Effector CD8-positive, alpha-beta T cell (primary cell): ENCODE measurements around the gene SNX11.

Experiments used
- DNase-seq: peaks from one replicate; lab custom pipeline; 2025; lab: John Stamatoyannopoulos, UW

SNX11 gene

DNA sequence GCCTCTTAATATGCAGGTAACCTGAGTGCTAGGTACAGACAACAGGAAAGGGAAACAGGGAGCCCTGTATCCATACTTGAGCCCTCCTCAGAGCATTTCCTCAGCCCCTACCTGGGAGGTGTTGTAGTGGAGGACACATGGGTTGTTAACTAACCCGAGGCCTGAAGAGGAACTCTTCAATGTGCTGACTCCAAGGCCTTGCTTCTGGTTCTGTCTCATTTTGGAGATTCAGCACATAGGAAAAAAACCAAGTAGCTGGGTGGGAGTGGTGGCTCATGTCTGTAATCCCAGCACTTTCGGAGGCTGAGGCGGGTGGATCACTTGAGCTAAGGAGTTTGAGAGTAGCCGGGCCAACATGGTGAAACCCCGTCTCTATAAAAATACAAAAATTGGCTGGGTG, 24.8 kb downstream of the SNX11 start:
- DNase-seq, result no peak

DNA sequence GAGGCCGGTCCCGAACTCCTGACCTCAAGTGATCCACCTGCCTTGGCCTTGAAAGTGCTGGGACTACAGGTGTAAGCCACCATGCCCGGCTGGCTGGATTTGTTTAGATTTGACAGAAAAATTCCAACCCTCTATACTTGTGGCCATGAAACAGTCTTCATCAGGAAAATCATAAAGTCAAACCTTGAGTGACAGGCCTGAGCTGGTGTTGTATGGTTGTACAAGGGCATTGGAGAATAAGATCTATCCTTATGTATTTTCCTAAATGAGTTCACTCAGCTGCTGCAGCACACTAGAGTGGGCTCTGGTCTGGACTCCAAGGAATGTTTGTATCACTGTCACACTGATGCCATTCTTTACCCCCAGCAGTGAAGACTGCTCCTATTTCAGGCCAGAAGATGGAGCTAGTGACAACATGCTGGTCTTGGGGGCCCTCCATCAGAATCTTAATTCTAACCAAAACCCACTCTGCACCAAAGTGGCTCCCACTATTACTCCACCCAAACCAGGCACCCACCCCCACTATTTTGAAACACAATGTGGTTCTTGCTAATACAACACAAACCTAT, 27.4 kb downstream of the SNX11 start:
- no peak for DNase-seq

DNA sequence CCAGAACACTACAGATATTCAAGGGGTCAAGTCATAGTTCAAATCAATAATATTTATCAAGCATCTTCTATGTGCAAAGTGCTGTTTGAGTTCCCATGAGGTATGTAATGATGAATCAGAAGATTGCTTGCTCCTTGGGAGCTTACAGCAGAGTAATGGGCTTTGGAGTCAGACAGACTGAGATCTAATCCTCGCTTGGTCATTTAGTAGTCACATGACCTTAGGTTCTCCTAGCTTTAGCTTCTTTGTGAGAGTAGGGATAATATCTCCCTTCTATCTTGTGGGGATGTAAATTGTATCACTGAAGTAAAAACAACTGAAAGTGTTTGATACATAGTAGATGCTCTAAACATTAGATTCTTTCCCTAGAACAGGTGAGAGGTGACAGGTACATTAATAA, 30.1 kb downstream of the SNX11 start:
- DNase-seq, result no peak

DNA sequence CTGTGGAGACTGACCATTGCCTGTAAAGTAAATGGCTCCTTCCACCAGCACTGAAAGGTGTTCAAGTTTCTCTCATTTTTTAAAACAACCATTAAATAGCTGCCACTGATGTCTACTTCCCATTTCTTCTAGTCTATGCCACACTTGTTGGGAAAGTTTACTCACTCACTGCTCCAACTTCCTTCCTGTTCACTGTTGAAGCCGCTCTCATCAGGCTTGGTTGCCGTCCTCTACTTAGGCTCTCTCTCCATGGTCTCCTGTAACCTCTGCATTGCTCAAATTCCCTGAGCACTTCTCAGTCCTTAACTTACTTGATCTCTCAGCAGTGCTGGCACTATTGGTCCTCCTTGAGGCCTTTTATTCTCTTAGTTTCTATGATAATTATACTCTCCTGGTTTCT, 32.4 kb downstream of the SNX11 start:
- DNase-seq, result no peak

DNA sequence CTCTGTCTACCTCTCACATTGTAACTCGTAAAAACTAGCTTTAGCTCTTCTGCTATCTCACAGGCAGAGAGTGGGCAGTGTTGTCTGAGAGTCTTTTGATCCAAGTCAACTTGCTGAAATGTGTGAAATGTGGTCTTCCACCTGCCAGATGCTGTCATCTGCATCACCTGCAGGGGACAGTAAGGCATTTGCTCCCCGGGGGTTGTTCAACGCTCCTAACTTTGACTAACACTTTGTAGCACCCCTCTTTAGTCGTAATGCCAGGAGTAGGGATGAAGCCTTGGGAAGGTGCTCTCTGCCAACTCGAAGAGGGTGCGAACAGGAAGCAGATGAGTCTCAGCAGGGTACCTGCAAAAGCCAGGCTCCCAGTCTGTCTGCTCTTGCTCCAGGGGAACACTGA, 36.1 kb downstream of the SNX11 start:
- no peak for DNase-seq

DNA sequence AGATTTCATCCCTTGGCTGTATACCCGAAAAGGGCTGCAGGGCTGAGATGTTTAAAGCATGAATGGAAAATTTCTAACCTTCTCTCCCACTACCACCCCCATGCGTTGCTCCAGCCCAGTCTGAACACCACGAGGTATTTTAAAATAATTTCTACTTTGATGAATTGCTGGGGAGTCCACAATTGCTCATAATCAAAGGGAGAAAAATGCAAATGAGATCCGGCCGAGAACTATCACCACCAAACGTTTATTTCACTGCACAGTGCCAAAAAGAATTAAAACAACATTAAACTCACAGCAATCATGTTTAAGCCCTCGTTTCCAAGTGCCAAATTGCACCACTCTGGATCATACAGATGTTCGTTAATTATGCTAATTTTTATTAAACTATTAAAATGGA, 36.7 kb downstream of the SNX11 start:
- no peak for DNase-seq

DNA sequence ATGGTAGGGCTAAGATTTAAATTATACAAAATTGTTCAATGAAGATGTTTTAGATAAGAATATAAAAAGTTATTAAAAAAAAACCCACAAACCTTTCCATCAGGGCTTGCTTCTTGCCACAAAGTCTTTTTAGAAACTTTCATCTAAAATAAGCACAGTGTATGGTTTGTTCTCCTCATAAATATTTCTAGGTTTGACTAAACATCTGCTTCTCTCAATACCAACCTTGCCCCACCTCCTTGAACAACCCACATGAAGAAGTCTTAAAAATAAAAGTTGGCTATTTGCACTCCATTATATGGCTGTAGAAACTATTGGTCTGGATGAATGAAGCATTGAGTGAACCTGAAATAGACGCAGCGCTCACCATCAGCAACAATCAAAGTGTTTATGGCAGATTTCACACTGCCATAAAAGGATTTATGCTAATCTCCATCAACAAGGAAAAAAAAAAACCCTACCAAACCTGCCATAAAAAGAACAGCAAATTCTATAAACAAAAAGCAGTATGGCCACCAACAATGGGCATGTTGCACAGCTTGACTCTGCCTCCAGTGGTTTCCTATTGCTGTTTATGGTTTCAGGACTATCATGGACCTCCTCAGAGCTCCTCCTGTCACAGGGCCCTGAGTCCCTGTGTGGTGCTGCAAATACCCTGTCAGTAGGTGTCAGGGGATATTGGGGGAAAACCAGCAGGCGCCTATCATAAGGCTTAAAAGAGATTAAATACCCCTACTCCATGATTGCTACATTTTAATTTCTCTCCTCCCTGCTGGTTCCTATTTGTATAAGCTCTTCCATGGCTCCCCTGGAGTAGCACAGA, 37.6 kb downstream of the SNX11 start:
- DNase-seq, result no peak

DNA sequence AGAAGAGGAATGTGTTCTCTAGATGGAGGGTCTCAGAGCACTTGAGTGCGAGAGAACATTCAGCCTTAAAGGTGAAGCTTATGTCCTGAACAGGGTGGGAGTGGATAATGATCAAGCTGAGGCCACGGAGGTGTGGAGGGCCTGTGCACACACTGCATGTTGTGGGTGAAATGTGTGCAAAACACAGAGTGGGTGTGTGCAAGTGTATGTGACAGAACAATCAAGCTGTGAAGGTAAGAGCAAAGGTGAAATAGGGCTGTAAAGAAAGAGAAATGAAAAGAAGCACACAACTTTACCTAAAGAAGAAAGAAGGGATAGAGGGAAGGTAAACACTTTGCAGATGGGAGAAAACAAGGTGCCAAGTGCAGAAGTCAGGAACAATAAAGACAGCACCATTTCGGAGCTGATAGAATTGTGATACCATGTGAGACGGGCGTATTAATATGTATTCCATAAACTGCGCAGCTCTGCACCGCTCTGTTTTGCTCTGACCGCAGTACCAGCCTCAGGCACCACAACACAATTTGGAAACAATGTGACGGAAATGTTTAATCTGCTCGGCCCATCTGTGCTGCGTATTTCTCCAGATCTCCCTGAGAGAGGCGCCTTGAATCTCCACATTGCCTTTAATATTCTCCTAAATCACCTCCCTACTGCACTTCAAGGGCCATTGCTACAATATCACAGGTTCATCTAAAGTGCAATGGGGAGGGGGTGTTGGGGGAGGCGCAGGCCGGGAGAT, 40.6 kb downstream of the SNX11 start:
- no peak for DNase-seq

DNA sequence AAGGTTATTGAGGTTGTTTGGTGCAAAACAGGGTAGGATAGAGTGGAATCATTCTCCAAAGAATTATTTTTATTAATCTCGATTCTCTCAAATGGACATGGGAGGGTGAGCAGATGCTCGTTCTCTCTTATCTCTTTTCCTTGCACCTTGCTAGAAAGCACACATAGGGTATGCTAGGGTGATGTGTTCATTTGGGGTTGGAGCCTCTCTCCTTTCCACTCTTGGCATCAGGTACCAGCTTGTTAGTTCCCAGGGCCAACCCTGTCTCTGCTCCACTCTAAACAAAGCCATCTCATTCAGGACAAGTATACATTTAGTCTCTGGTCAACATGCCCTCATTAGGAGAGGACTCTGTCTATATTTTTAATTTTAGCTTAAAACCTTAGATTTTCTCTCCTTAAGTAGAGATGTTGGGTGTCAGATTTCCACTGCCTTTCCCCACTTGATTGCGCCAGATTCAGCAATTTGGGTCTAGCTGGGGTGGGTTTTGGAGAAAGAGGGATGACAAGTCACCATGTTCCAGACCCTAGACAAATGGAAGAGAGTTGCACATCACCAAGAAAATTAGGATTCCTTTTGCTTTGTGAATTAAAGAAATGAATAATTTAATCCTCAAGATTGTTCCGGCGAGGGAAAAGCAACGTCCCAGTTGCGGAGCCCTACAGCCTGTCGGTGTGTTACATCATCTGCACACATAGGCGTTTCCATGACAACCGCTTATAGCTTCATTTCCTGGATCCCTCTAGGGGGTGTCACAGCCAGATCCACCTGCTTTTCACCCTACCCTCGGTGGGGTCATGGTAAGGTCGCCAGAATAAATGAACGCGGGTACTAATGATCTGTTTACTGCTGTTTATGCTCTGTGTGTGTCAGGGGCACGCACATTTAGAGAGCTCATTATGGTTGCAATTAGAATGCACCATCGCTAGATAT, 41.6 kb downstream of the SNX11 start:
- DNase-seq, result no peak

DNA sequence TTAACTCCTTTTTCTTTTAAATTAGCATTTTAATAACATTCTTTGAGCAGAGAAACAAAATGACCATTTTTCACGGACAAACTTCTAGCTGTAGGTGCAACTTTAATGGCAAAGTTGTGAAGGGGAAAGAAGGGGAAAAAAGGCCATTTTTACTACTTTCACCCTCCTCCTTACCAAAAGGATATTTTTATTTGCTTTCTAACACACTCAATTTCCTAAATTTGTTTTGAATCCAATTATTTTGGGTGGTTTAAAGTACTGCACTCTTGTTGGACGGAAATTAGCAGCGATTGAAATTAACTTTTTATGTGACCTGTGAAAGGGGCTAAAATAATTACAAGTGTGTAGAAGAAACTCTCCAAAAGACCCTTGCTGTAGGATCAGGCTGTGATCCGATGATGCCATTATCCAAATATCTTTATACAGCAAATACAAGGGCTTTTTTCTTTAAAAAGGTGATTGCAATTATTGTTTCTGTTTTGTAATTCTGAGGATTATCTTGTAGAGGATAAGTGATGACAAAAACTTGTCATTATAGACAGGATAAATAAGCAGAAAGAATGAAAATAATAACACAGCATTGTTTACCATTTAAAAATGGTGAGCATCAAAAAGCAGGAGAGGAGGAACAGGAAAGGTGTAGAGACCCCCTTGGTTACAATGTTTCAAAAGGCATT, 42.4 kb downstream of the SNX11 start:
- DNase-seq, result no peak

DNA sequence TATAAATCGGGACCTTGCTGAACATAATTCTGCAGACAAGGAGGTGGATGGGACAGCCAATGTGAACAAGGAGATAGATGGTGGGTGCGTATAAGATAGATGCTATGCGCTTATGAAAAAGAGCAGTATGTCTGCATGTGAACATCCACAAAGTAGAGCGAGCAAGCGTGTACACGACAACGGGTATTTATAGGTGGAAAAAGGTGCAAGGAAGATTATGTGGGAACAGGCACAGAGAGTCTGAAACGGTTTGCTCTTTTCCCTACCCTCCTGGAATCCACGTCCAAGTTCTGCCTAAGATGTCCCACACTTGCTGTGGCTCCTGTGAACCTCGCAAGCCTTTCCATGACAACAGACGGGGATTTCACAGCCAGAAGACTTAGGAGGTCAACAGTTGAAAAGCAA, 43.0 kb downstream of the SNX11 start:
- DNase-seq, result no peak

DNA sequence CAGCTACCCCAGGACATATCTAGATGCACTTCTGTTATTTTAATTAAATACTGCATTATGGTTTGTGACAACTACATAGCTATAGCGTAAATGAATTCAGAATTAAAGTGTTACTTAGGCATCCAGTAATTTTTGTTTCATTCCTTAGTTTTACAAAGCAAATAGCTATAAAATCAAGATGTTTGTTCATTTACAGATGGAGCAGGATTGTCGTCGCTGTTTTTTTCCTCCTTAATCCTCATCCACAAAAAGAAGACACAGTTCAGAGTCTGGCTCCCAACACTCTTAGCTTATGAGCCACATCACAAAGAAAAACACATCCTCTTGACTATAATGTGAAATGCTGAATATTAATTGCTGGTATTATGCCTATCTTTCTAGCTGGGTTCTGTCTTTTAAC, 43.7 kb downstream of the SNX11 start:
- no peak for DNase-seq

DNA sequence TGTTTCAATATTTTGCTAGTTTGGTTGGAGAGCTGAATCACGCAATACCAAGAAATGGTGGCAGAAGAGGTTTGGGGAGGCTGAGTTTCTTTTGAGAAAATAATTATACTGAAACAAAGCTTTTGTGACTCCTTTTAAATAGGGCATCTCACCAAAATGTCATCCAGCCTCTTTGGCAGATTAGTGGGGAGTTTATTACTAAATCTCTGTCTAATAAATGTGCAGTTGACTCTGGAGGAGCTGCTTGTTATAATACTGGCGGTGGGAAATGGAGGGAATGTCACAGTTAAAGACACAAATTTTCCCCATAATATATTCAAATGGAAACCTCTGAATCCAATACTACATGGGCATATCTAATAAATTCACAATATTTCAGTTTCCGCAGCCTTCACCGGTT, 44.7 kb downstream of the SNX11 start:
- no peak for DNase-seq

DNA sequence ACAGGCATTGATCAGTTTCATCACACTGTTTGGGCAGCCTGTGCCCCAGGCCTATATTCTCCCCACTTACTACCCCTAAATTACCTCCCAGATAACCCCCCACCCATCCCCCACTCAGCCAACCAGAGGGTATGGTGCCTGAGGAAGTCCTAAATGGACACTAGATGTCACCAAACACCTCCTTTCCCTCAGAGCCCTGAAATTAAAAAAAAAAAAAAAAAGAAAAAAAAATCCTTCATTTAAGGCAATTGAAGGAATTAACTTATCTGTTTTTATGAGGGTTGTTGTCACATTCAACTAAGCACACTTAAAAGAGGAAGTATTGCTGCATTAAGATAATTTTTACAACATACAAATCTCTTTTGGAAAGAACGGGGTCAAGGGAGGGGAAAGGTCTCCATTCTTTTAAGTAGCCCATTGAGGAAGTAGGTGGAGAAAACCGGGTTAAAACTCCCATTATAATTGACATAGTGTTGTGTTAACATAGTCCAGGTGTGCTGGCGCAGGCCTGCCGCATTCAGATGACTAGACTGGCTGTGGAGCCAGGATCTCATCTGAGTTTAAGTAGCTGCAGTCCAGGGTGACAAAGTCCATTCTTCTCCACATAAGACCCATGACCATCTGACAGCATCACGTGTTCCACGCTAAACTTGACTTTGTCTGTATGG, 46.3 kb downstream of the SNX11 start:
- DNase-seq, result no peak

DNA sequence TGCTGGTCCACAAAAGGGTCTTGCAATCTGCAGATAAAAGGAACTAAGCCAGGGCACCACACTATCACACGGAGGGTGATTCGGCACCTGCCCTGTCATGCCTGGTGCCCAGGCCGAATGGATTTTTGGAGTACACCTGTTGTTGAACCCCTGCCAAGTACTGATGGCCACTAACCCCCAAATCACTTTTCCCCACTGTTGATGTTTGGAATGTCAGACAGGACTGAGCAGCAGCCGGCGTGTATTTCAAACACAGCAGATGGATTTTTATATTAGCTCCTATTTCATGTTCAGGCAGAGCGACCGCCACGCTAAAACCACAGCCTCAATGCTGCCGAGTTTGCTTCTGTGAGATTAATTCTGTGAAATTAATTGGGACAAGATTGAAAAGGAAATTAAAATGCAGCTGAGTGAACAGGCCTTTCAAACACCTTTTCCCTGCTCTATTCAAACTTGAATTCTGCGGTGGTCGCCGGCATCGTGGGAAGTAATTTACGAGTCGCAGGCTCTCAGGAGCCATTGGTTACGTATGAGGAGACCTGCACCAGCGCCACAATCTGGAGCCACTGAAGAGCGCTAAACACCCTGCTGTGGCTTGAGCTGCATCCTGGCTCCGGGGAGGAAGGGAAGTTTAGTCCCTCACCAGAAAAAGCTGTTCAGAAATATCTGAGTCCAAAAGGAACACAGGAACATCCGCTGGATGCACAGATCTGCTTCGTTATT, 48.5 kb downstream of the SNX11 start:
- no peak for DNase-seq

DNA sequence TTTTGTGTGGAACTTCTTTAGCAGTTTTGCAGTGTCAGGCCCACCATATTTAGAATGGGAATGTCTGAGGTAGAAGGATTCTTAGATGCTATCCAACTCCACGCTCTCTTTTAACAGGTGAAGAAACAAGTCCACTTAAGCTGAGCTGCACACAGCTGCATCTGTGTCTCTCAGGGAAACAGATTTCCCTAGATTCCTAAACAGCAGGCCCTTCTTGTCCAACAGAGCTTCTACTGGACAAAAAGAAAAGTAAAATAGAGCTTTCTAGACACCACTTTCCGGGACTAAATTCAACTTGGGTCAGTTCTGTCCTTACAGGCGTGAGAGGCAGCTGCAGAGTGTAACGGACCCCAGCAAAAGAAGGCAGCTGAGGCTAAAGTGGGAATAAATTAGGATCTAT, 51.7 kb downstream of the SNX11 start:
- DNase-seq, result no peak

DNA sequence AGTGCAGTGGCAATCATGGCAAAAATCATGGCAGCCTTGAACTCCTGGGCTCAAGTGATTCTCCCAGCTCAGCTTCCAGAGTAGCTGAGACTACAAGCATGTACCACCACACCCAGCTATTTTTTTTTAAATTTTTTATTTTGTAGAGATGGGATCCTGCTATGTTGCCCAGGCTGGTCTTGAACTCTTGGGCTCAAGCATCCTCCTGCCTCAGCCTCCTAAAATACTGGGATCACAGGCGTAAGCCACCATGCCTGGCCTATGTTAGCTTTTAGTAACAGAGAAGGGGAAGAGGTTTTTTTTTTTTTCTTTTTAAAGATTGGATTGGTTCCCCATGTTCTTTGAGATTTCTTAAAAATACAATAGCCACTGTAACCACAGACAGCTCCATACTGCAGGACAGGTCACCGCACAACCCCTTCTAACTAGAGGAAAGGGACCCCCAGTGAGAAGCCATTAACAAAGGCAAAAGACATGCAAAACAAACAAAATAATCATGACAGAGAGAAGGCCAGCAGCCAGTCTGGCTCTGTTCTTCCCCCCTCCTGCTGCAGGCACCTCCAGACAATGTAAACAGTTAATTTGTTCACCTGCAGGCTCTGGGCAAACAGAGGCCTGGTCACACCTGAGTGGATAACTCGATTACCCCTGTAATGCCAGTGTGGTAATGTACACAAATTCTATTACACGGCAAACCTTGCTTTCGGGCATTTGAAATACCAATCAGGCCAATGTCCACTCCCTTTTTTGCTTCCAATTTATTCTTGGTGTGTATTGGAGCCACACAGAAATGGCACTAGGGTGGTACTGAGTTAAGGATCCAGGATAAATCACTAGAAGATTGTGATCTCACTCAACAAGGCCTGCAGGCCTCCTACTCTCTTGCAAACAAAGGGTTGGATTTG, 52.9 kb downstream of the SNX11 start:
- no peak for DNase-seq

DNA sequence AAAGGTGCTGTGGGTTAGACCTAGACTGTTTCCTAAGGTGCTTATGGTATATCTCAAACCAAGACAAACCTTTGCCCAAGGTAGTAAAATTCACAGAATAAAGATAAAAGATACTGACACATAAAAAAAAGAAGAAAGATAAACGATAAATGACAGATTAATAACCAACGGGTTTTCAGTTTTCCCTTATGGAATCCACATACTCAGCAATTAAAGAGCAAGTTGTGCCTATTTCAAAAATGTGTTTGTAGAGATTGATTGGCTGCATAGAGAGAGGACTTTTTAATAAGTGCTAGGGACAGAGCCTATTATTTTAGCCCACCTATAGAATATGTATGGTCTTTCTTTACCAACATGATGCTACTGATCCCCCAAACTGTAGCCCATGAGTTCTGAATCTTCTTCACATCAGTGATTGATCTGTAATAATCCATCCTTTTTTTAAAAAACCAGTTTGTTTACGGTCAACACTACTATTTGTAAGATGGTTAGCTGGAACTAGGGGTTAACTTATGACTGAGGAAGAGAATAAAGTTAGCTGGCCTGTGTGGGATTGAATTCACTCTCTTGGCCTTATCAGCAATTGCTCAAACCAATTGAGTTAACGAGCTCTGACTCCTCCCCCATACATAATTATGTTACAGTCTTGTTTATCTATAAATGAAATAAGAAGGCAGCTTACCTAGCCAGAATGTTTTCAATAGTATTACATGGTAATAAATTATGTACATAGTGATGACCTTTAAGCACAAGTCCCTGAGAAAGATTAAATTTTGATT, 53.8 kb downstream of the SNX11 start:
- no peak for DNase-seq
